CD1c-positive myeloid dendritic cell (primary cell): ENCODE measurements around the gene MINPP1.
"Not testable (repeated sequence)": the region's sequence is repeated elsewhere in the genome, so short reads cannot be mapped to it uniquely, and the experiment has no call there.

Experiments used
- DNase-seq: peaks from one replicate; pipeline ENCODE4 v3.0.0-alpha.2; 2016; ENCODE audit errors: extremely low spot score

Gene MINPP1

GRCh38 chr10:87565010-87565409 lies 60.3 kb downstream of the MINPP1 start:
- no peak for DNase-seq

GRCh38 chr10:87575851-87576250 lies 71.2 kb downstream of the MINPP1 start:
- DNase-seq: no peak

GRCh38 chr10:87578160-87578841 lies 73.6 kb downstream of the MINPP1 start:
- no peak for DNase-seq

DNA sequence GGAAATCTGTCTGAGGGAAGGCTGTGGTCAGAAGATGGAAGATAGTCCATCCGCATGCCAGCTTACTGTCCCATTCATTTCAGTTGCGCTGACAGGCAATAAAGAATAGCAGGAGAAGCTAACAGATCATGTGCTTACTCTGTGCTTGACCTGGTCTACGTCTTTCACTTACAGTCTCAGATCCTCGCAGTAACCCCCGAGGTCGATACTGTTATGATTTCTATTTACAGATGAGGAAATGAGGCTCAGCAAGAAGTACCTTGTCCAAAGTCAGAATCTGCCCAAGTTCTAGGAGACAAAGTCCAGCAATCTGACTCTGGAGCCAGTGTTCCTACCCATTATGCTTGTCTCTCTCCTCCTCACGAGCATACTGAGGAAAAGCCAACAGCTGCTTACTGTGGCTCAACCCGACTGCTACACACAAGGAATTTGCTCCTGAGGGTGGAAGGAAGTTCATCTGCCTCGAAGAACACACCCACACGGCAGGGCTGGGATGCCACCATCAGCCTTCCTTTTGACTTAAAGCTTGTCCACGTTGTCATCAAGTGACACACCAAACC lies 74.2 kb downstream of the MINPP1 start:
- peak; percentile 9 for DNase-seq

DNA sequence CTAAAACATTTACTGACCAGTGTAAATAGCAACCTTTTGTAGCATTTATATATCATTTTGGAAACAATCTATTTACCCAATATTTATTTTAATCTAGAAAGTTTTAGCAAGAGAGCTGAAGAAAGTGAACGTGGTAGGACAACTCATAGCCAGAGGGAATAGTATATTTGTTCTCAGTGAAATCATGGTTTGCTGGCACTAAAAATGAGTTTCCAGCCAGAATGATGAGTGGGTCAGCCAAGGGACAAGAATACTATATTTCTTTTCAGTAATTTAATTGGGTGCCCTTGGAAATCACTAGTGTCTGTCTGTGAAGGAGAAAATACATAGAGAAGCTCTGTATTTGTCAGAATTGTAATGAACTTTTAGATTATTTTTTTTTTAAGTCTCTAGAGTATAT lies 74.9 kb downstream of the MINPP1 start:
- no peak for DNase-seq

GRCh38 chr10:87580016-87580415 lies 75.3 kb downstream of the MINPP1 start:
- no peak for DNase-seq

GRCh38 chr10:87585565-87586514 lies 81.1 kb downstream of the MINPP1 start:
- DNase-seq: no peak

GRCh38 chr10:87589645-87590051 lies 85.0 kb downstream of the MINPP1 start:
- DNase-seq: no peak

- no peak for DNase-seq
Measured at GRCh38 chr10:87590705-87591588, 86.3 kb downstream of the MINPP1 start.

- DNase-seq: no peak
Measured at GRCh38 chr10:87591589-87591886, 86.8 kb downstream of the MINPP1 start.

DNA sequence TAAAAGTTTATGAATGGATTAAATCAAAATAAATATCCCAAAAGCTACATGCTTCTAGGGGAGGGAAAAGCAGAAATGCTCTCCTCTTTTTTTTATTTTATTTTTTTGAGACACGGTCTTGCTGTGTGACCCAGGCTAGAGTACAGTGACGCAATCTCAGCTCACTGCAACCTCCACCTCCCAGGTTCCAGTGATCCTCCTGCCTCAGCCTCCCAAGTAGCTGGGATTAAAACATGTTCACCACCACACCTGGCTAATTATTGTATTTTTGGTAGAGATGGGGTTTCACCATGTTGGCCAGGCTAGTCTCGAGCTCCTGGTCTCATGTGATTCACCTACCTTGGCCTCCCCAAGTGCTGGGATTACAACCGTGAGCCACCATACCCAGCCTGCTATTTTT lies 88.2 kb downstream of the MINPP1 start:
- not testable (repeated sequence) for DNase-seq

DNA sequence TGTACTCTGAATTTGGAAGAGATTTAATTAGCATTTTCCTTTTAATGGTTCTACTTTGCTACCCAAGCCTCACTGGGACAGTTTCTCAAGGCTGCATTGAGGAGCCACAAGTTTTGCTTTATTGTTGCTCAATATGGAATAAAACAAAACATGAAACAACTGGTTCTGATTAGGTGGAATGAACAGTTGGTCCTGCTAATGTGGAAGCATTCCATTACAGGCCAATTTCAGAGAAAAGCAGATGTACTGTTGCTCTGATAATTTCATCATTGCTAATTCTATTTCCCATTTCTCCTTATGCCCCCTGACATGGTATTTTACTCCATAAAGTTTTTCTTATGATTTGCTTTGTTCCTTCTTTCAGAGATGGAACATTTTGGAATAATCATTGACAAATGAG lies 89.0 kb downstream of the MINPP1 start:
- peak; percentile 7 for DNase-seq

DNA sequence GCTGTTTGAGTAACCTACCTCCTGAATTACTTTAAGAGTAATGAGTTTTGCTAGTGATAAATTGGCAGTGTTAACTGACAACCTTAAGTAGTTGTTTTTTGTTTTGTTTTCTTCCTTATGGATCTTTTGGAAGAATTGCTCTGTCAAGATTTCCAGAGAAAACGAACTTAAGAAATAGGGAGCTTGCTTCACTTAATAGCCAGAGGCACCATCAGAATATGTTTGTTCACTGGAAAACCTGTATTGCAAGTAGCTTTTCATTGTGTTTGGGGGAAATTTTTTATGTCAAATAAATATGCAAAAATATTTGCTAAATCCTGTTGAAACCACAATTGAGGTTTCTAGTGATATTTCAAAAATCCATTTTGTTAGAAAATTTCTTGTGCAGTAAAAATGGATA lies 89.5 kb downstream of the MINPP1 start:
- no peak for DNase-seq

- DNase-seq: no peak
Measured at GRCh38 chr10:87594864-87595263, 90.2 kb downstream of the MINPP1 start.

GRCh38 chr10:87596351-87596750 lies 91.7 kb downstream of the MINPP1 start:
- no peak for DNase-seq

DNA sequence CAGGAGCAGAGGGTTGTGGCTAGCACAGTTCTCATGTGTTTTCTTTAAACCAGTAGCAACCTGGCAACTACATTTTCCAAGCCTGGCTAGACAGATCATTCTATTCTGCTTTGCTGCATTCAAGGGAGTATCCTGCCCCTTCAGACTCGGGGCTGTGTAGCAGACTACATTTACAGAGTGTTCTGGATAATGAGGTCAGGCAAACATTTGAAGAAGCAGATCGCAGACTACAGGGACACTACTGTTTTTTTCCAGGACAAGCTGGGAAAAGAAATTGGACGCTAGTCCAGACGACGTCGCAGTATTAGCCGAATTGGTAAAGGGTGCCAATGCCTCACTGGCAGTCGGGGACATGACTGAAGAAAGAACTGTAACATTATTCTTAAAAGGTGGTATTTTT lies 94.0 kb downstream of the MINPP1 start:
- DNase-seq: no peak

GRCh38 chr10:87600581-87600980 lies 95.9 kb downstream of the MINPP1 start:
- DNase-seq: no peak
